GM12872 (cell line): ENCODE data around the gene BPIFA3.

Experiments
- TF ChIP-seq, protein P1 (sequence below): IDR thresholded peaks from 3 replicates; pipeline ENCODE4 v1.5.1; 2011; ENCODE audit warnings: low read depth, mild to moderate bottlenecking, low read length, moderate library complexity; ENCODE audit not compliant: insufficient read depth

BPIFA3 gene

DNA sequence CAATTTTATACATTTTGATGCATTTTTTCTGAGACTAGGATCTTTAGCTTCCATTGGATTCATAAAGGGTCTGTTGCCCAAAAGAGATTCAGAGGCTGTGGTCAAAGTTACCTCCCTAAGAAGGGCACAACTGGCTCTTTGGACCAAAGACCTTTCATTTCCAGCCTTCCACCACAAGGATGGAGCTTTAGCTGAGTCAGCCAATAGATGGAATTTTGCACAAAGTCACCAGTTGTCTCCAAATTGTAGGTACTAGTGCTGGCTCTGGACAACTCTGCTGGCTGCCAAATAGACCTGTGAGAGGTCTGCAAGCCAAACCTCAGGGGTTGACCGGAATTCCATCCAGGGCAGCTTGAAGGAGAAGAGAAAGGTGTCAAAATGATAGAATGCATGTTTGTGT lies 19.2 kb downstream of the BPIFA3 start:
- TF ChIP-seq, protein P1, sequence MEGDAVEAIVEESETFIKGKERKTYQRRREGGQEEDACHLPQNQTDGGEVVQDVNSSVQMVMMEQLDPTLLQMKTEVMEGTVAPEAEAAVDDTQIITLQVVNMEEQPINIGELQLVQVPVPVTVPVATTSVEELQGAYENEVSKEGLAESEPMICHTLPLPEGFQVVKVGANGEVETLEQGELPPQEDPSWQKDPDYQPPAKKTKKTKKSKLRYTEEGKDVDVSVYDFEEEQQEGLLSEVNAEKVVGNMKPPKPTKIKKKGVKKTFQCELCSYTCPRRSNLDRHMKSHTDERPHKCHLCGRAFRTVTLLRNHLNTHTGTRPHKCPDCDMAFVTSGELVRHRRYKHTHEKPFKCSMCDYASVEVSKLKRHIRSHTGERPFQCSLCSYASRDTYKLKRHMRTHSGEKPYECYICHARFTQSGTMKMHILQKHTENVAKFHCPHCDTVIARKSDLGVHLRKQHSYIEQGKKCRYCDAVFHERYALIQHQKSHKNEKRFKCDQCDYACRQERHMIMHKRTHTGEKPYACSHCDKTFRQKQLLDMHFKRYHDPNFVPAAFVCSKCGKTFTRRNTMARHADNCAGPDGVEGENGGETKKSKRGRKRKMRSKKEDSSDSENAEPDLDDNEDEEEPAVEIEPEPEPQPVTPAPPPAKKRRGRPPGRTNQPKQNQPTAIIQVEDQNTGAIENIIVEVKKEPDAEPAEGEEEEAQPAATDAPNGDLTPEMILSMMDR = no peak

DNA sequence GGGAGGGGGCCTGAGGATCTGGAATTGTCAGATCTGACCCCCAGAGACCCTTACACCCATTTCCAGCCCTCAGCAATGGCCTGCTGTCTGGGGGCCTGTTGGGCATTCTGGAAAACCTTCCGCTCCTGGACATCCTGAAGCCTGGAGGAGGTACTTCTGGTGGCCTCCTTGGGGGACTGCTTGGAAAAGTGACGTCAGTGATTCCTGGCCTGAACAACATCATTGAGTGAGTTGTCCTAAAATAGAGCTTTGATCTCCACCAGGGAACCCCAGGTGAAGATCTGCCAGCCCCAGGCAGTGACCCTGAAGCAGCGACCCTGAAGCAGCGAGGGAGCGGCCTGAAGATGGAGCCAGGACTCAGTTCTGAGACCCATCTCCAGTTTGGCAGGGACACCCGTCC lies 20.8 kb downstream of the BPIFA3 start:
- TF ChIP-seq, protein P1 = no peak

DNA sequence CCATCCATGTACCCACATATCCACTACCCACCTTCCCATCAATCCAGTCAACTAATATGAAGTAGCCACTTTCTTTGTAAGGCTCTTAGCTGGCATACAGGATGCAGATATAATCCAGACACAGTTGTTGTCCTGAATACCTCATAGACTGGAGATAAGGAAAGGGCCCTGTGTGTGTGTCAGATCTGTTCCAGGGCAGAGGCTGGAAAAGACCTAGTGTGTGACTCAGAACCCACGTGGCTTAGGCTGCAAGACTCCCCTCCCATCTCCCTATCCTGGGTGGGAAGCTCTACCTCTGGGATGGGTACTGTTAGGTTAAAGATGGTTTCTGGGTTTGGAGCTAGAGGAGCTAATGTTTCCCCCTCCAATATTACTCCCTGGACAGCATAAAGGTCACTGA lies 22.3 kb downstream of the BPIFA3 start:
- TF ChIP-seq, protein P1 = no peak

DNA sequence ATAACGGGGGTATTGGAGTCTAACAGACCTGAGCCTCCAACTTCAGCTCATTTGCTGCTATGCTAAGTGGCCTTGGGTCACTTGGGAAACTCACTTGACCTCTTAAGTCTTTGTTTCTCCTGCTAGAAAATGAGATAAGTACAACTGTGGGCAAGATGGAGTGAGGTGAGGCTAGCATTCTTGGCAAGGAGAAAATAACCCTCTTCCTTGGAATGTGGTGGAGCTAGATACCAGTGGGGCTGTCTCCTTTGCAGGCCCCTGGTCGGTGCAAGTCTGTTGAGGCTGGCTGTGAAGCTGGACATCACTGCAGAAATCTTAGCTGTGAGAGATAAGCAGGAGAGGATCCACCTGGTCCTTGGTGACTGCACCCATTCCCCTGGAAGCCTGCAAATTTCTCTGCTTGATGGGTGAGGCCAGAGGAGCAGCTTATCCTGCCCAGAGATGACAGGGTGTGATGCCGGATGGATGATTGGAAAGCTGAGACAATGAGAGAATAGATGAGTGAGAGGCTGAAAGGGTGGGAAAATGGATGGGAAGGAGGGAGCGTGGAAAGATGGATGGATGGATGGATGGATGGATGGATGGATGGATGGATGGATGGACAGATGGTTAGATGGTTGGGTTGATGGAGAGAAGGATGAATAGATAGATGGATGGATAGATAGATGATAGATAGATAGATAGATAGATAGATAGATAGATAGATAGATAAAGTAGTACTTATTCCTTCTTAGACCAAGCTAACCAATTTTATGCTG lies 23.0 kb downstream of the BPIFA3 start:
- TF ChIP-seq, protein P1 = no peak

DNA sequence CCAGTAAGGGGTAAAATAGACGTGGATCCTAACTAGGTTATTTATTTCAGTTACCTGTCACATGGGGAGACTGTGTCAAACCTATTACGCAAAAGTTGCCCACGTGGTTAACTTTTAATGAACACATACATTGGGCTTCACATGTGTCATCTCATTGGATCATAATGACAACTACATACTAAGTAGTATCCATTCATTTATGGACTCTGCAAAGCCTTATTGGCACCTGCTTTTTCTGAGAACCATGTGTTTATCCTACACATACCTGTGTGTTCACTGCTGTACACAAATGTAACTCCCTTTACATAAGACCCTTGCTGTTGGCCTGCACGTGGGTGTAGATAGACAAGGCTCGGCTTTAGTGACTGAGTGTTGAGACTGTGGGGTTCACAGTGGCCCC lies 23.8 kb downstream of the BPIFA3 start:
- TF ChIP-seq, protein P1 = no peak

DNA sequence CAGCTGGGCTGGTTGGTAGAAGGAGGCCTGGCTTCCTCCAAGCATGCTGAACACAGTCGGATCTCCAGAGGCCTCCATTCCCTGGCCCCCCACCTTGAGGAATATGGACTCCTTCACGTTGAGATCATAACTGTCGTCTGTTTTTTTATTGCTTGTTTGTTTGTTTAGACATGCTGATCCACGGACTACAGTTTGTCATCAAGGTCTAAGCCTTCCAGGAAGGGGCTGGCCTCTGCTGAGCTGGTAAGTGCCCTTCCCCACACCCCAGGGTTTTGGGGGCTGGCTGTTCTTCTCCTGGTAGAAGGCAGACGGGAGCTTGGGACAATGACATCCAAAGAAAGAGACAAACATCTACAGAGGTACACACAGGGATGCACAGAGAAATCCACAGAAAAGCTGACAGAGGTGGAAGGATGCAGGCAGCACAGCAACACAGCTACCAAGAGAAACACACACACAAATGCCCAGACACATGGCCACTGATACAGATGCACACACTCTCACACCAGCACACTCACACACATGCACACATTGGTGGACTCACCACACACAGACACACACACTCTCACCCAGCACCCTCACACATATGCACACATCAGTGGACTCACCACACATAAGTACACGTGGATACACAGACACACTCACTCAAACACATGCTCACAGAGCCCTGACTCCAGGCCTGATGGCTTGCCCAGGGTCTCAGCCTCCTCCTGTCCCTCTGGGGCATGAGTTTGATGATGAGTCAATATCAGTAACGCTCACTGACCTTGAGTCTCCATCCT lies 25.4 kb downstream of the BPIFA3 start:
- TF ChIP-seq, protein P1 = no peak

DNA sequence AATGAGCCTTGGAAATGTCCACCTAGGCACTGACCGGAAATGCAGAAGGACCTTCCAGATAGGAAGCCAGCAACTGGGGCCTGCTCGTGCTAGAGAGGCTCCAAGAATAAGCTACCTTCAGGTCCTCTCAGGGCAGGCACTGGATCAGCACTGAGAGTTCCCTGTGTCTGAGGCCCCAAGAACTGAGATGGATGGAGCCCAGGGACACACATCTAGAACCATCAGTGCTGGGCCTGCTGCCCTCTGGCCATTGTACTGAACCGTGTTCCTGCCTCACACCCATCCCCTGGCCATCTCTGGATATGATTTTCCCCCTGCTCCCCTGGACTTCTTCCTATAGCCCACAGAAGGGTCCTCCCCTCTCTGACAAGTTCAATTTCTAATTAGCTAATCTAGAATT lies 28.9 kb downstream of the BPIFA3 start:
- TF ChIP-seq, protein P1 = no peak
